ENCODE measurements around the gene MOB1B.

DNA sequence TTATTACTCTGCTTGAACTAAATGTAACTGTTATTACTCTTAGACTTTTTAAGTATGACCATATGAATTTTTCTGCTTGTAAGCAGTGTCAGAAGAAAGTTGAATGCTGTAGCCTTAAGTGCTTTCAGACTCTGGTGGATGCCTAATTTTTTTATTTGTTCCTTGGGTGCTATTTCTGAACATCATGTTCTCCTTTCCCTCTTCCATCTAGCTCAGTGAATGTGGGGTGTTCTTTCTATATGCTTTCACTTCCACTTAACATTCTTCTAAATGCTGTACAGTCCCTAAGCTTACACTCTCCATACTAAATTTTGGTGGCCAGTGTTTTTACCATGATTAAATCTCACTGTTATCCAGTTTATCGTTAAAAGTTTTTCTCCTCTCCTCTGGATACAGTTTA is 94.9 kb downstream of the MOB1B start:
- TF ChIP-seq, protein P1, sequence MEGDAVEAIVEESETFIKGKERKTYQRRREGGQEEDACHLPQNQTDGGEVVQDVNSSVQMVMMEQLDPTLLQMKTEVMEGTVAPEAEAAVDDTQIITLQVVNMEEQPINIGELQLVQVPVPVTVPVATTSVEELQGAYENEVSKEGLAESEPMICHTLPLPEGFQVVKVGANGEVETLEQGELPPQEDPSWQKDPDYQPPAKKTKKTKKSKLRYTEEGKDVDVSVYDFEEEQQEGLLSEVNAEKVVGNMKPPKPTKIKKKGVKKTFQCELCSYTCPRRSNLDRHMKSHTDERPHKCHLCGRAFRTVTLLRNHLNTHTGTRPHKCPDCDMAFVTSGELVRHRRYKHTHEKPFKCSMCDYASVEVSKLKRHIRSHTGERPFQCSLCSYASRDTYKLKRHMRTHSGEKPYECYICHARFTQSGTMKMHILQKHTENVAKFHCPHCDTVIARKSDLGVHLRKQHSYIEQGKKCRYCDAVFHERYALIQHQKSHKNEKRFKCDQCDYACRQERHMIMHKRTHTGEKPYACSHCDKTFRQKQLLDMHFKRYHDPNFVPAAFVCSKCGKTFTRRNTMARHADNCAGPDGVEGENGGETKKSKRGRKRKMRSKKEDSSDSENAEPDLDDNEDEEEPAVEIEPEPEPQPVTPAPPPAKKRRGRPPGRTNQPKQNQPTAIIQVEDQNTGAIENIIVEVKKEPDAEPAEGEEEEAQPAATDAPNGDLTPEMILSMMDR (IDR thresholded peaks at IDR 0.05; ENCODE audit: insufficient read depth, low read length, poor library complexity, severe bottlenecking): no peak
- no peak for TF ChIP-seq EZH2phosphoT487 (conservative IDR thresholded peaks at IDR 0.05; ENCODE audit: low read length)

Measured in SU-DHL-6 (cell line).